UCSD-AML1 (cell line): Measurements from ENCODE around the gene FUT4.
"Not testable (repeated sequence)": the region's sequence is repeated elsewhere in the genome, so short reads cannot be mapped to it uniquely, and the experiment has no call there.

Source experiments
- DNase-seq: peaks from one replicate; lab custom pipeline; 2025; ENCODE audit not compliant: unreplicated experiment; lab: John Stamatoyannopoulos, UW

Gene FUT4, protein sequence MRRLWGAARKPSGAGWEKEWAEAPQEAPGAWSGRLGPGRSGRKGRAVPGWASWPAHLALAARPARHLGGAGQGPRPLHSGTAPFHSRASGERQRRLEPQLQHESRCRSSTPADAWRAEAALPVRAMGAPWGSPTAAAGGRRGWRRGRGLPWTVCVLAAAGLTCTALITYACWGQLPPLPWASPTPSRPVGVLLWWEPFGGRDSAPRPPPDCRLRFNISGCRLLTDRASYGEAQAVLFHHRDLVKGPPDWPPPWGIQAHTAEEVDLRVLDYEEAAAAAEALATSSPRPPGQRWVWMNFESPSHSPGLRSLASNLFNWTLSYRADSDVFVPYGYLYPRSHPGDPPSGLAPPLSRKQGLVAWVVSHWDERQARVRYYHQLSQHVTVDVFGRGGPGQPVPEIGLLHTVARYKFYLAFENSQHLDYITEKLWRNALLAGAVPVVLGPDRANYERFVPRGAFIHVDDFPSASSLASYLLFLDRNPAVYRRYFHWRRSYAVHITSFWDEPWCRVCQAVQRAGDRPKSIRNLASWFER

GRCh38 chr11:94543695-94544645 lies at the start of gene FUT4:
Gene FUT4 (plus strand): TSS chr11:94543921. CDS start chr11:94544134, 213 bp downstream.
- DNase-seq: peak; percentile 87

- no peak for DNase-seq
Observed at GRCh38 chr11:94494126-94494680, 49.5 kb upstream of the FUT4 start.

DNA sequence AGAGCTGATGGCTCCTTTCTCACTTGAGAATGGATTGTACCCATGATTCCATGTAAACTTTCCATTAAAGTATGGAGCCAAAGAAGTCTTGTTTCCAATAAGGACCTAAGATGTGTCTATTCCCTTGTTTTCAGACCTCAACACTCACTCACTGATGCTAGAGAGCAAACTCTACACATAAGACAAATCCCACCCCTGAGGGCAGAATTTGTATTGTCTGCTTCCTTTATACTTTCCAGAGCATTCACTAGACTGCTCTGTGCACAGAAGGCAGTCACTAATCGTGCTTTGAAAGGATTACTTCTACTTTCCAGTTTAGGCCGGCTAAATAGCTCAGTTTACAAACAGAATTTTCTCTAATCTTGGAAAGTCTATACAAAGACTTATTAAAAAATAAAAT lies 43.5 kb upstream of the FUT4 start:
- DNase-seq: no peak

DNA sequence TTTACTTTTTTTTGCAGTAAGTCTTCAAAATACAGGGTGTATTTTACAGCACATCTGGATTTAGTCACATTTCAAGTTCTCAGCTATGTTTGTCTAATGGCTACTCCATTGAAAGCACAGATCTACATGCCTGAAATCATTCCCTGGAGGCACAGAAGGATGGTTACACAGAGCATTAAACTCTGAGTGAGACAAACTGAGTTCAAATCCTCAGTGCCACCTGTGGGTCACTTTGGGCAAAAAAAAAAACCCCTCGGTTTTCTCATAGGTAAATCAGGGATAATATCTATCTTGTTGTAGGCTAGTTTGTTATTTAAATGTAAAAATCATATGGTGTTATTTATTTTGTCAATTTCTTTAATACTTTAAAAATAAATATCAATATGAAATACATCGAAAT lies 42.2 kb upstream of the FUT4 start:
- no peak for DNase-seq

DNA sequence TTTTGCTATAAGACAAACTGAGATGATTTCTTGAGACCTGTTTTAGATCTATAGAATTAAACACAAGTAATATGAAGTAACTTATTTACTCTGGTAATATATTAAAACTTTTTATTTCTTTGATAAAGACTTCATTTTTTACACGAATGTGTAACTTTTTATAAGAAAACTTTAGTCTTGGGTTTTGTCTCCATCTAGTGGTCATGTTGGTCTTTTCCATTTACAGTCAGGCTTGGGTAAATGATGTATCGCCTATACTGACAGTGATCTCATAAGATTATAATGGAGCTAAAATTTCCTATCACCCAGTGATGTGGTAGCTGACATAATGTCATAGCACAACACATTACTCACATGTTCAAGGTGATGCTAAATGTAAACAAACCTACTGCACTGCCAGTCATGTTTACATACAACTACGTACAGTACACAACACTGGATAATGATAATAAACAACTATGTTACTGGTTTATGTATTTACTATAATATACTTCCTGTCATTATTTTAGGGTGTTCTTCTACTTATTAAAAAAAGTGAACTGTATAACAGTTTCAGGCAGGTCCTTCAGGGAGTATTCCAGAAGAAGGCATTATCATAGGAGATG lies 38.9 kb upstream of the FUT4 start:
- no peak for DNase-seq

DNA sequence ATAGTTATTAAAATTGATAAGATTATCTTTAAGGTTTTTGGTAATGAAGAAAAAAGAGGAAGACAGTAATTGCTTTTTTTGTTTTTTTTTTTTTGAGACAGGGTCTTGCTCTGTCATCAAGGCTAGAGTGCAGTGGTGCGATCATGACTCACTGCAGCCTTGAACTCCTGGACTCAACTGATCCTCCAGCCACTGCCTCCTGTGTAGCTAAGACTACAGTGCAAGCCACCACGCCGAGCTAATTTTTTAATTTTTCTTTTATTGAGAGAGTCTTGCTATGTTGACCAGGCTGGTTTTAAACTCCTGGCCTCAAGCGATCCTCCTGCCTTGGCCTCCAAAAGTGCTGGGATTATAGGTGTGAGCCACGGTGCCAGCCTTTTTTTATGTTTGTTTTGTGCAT lies 37.2 kb upstream of the FUT4 start:
- not testable (repeated sequence) for DNase-seq

DNA sequence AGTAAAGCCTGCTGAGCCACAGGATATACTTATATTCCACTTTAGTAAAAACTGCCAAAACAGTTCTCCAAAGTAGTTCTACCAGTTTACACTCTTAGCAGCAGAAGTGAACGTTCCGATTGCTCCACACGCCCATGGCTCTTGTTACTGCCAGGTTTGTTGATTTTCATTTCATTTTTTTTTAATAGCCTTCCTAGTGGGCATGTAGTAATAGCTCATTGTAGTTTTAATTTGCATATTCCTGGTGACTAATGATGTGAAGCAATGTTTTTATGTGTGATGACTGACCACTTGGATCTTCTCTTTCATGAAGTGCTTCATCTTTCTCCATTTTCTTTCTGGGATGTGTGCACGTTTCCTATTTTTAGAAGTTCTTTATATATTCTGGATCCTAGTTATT lies 36.2 kb upstream of the FUT4 start:
- DNase-seq: no peak

- peak; percentile 32 for DNase-seq
Observed at GRCh38 chr11:94511932-94512781, 31.6 kb upstream of the FUT4 start, which contains the start of gene C11orf97. Gene C11orf97 (plus strand): TSS chr11:94512461. CDS start chr11:94512529, 68 bp downstream.

DNA sequence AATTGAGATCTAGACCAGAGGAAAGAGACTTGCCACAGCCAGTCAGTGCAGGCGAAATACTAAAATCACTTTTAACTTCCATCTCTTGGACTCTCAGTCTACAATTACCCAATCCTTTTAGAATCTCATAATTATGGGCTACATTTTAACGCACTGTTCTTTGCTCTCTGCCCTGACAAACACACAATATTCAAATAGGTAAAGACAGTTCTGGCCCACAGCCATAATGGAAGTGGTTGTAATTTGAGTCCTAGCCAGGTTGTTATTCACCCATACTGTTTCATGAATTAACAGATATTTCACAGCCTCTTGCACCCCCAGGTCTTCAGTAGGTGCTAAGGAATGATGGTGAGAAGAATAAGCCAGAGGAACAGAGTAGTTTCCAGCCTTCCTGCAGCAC lies 30.6 kb upstream of the FUT4 start:
- DNase-seq: no peak

DNA sequence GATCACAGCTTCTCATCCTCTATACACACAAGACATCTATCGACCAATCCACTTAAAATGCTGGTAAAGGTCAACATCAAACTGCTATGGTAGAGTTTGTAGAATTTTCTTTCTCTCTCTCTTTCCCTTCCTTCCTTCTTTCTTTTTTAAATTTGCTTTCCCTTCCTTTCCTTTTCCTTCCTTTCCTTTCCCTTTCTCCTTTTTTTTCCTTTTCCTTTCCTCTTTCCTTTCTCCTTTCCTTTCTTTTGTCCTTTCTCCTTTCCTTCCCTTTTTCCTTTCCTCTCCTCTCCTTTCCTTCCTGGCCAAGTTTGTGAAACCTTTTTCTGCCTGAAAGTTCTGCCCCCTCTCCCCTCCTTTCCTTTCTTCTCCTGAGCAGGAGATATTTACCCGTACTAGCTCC lies 28.3 kb upstream of the FUT4 start:
- no peak for DNase-seq

GRCh38 chr11:94516725-94517124 lies 27.0 kb upstream of the FUT4 start:
- DNase-seq: no peak

DNA sequence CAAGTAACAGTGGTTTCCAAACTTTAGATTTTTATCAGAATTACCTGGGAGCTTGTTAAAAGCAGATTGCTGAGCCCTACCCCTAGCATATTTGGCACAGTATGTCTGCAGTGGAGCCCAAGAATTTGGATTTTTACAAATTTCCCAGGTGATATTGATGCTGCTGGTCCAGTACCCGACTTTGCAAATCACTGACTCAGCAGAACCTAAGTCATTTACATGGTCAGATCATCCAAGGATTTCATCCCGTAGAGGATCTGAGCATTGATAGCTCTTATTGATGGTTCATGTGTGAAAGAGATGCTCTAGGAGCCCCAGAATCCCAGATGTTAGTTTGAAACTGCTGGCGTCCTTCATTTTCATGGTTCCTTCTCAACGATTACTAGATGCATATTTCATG lies 25.4 kb upstream of the FUT4 start:
- no peak for DNase-seq

- no peak for DNase-seq
Observed at GRCh38 chr11:94519478-94520084, 24.1 kb upstream of the FUT4 start.

DNA sequence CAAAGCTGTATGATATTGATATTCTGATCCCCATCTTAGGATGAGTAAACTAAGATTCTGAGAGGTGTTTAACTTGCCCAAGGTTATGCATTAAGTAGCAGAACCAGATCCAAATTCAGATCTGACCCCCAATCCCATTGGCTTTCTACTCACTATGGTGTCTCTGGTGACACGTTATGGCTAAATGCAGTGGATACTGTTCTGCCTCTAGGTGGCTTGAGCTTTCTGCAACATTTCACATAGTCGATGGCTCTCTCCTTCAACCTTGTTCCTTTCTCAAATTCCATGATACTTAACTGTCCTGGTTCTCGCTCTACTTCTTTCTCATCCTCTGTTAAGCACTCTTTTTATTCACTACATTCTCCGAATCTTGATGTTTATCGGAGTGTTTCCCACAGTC lies 22.0 kb upstream of the FUT4 start:
- no peak for DNase-seq

DNA sequence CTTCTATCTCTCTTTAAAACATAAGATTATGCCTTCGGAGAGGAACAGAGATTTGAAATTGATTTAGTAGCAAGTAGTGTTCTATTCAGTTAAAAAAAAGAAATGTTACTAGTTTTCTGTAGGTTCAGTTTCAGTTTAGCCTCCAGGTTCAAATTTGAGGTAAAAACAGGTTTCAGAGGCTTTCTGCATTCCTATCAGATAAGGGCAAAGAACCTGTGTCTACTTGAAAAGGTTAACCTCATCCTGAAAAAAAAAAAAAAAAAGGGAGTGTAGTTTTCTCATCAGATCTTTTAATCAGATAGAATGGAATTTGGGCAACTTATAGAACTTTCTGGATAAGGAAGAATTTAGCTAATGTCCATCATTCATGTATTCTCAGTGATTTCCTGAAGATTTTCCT lies 19.4 kb upstream of the FUT4 start:
- DNase-seq: no peak

DNA sequence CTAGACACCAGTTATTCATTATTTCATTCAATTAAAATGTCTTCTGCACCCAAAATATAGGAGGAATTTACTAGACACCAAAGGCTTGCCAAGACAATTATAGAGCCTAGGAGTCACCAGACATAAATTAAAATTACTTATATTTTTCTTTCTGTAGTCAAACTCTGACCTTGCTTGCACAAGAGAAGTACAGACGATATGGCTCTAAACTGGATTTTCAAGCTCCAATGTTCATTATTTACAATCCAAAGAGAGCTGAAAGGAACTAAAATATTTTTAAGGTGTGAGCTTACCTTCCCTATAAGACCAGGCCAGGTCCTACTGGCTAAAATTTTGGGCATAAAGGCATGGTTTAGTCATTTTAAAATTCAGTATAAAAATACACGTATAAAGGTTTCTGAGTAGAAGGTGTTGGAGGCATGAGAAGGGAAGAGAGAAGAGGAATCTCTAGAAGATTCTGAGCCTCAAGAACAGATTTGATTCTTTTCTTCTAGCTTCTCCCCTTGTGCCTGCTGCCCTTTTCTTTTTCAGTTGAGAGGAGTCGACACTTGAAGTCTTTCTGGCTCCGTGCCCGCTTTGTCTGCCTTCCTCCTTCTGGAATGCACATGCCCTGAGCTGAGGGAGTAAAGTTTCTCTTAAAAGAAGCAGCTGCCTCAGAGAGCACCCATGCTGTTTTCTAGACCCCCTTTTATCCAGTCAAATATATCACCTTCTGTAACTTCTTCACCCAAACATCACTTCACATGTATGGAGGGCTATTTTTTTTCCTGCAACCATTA lies 18.0 kb upstream of the FUT4 start:
- DNase-seq: no peak

GRCh38 chr11:94526645-94527438 lies 16.9 kb upstream of the FUT4 start:
- no peak for DNase-seq

DNA sequence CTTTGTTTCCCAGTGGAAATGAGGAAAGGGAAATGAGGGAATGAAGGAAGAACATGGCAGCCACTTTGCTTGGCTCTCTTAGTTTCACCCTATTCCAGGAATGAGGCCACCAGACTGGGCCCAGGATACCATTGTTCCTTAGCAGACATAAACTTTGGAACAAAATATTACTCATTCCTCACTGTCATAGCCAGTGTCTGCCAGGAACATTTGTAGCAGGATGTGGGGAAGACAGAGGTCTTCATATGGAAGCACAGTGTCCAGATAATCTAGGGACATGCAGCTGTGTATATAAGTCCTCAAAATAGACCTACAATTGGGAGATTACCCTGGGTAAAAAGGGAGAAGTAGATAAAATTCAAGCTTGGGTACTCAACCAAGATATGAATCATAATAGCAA lies 15.2 kb upstream of the FUT4 start:
- DNase-seq: no peak
